ENCODE data around the gene NOSTRIN.
"Not testable (repeated sequence)": the region's sequence is repeated elsewhere in the genome, so short reads cannot be mapped to it uniquely, and the experiment has no call there.

NOSTRIN gene

GRCh38 chr2:168789776-168790175 lies 12.7 kb upstream of the NOSTRIN start:
- DNase-seq, result no peak
- intact Hi-C loops (cut with DNase I), result no loop called here

GRCh38 chr2:168790226-168790902 lies 12.1 kb upstream of the NOSTRIN start:
- DNase-seq, result no peak
- intact Hi-C loops (cut with DNase I), result no loop called here

- intact Hi-C loops (cut with DNase I); DNase-seq: not testable (repeated sequence)
Observed at GRCh38 chr2:168791140-168791539, 11.3 kb upstream of the NOSTRIN start.

- DNase-seq, result no peak
- intact Hi-C loops (cut with DNase I), result no loop called here
Observed at GRCh38 chr2:168793596-168793995, 8.8 kb upstream of the NOSTRIN start.

- intact Hi-C loops (cut with DNase I), result no loop called here
- no peak for DNase-seq
Observed at GRCh38 chr2:168794968-168795367, 7.5 kb upstream of the NOSTRIN start.

GRCh38 chr2:168796090-168796577 lies 6.3 kb upstream of the NOSTRIN start:
- intact Hi-C loops (cut with DNase I), result no loop called here
- no peak for DNase-seq

GRCh38 chr2:168796583-168797285 lies 5.7 kb upstream of the NOSTRIN start:
- intact Hi-C loops (cut with DNase I), result no loop called here
- no peak for DNase-seq

- no peak for DNase-seq
- intact Hi-C loops (cut with DNase I), result no loop called here
Observed at GRCh38 chr2:168797286-168797655, 5.2 kb upstream of the NOSTRIN start.

GRCh38 chr2:168798076-168798887 lies 4.2 kb upstream of the NOSTRIN start:
- DNase-seq, result no peak
- intact Hi-C loops (cut with DNase I), result no loop called here

GRCh38 chr2:168798888-168799410 lies 3.5 kb upstream of the NOSTRIN start:
- intact Hi-C loops (cut with DNase I), result no loop called here
- DNase-seq, result no peak

- intact Hi-C loops (cut with DNase I), result no loop called here
Observed at GRCh38 chr2:168801471-168801870, 966 bp upstream of the NOSTRIN start.

GRCh38 chr2:168802859-168803725 lies 655 bp downstream of the NOSTRIN start:
- DNase-seq, result no peak
- intact Hi-C loops (cut with DNase I), result no loop called here

More at GRCh38 chr2:168801471-168801870, 966 bp upstream of the NOSTRIN start:
- DNase-seq, result no peak

- no peak for DNase-seq
- intact Hi-C loops (cut with DNase I), result no loop called here
Observed at GRCh38 chr2:168804214-168804613, 1.8 kb downstream of the NOSTRIN start.

GRCh38 chr2:168805615-168806014 lies 3.2 kb downstream of the NOSTRIN start:
- no peak for DNase-seq
- intact Hi-C loops (cut with DNase I), result no loop called here

- intact Hi-C loops (cut with DNase I), result no loop called here
- DNase-seq, result no peak
Observed at GRCh38 chr2:168809537-168809936, 7.1 kb downstream of the NOSTRIN start.

GRCh38 chr2:168810235-168810634 lies 7.8 kb downstream of the NOSTRIN start:
- intact Hi-C loops (cut with DNase I), result no loop called here
- DNase-seq, result no peak

- intact Hi-C loops (cut with DNase I), result no loop called here
- no peak for DNase-seq
Observed at GRCh38 chr2:168811696-168812095, 9.3 kb downstream of the NOSTRIN start.

- DNase-seq, result no peak
- intact Hi-C loops (cut with DNase I), result no loop called here
Observed at GRCh38 chr2:168814046-168814445, 11.6 kb downstream of the NOSTRIN start.

GRCh38 chr2:168814939-168815907 lies 12.8 kb downstream of the NOSTRIN start:
- DNase-seq, result no peak
- intact Hi-C loops (cut with DNase I), result no loop called here
